ENCODE measurements around the gene CCDC86. TPM values are rescaled to one million over a fixed set of nuclear protein-coding genes. Genes with fewer than 3 reads are reported as not detected.

CCDC86 gene
- total and polyA plus RNA-seq, 10 of the 15 experiments (the other 5 are each of a cell fraction or from before 2014, with no cell fraction given), result 2.0 to 87.2 (median 38.7) TPM

DNA sequence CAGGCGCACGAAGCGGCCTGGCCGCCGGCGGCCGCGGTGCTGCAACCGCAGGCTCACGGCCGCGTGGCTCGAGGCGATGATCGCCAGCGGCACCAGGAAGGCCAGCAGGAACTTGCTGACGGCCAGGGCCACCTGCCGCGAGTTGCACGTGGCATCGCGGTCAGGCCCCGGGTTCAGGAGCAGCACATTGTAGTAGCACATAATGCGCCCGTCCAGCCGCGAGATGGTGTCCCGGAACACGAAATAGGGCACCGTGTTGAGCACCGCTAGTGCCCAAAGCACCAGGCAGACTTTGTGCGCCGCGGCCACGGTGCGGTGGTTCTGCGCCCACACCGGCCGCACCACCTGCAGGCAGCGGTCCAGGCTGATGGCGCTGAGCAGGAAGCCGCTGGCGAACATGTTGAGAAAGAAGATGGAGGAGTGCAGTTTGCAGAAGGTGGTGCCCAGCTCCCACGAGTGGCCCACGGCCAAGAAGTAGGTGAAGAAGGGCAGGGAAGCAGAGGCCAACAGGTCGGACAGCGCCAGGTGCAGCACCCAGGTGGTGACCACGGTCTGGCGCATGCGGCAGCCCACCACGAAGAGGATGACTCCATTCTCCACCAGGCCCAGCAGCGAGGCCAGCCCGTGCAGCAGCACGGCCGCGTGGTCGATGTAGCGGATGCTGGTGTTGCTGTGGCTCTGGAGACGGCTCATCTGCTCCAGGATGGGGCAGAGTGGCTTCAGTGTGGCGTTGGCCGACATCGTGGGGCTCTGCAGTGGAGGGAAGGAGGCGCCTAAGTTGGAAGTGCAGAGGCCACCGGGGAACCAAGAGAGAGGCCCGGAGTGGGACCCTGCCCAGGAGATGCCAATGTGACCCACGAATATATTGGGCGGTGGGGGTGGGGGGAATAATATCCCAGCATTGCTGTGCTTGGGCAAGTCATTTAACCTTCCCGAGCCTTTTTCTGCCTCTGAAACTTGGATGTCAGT lies 11.4 kb downstream of the CCDC86 start:
- WGBS (ENCODE audit: insufficient coverage, insufficient replicate concordance, low lambda C conversion rate, missing lambda C conversion rate), result 99% methylated on average over 67 of the region's 68 CpGs
- H3K9me3 ChIP-seq (replicated peaks; ENCODE audit: control insufficient read depth, insufficient read depth, low read length), result no peaks in the 10 kb centered on the region
- TF ChIP-seq HDAC2 (IDR thresholded peaks at IDR 0.05) (no peak), BACH1 (IDR thresholded peaks at IDR 0.05; ENCODE audit: borderline replicate concordance) (no peak), PAX8 (IDR thresholded peaks at IDR 0.05) (no peak)
- TF ChIP-seq, protein P1, sequence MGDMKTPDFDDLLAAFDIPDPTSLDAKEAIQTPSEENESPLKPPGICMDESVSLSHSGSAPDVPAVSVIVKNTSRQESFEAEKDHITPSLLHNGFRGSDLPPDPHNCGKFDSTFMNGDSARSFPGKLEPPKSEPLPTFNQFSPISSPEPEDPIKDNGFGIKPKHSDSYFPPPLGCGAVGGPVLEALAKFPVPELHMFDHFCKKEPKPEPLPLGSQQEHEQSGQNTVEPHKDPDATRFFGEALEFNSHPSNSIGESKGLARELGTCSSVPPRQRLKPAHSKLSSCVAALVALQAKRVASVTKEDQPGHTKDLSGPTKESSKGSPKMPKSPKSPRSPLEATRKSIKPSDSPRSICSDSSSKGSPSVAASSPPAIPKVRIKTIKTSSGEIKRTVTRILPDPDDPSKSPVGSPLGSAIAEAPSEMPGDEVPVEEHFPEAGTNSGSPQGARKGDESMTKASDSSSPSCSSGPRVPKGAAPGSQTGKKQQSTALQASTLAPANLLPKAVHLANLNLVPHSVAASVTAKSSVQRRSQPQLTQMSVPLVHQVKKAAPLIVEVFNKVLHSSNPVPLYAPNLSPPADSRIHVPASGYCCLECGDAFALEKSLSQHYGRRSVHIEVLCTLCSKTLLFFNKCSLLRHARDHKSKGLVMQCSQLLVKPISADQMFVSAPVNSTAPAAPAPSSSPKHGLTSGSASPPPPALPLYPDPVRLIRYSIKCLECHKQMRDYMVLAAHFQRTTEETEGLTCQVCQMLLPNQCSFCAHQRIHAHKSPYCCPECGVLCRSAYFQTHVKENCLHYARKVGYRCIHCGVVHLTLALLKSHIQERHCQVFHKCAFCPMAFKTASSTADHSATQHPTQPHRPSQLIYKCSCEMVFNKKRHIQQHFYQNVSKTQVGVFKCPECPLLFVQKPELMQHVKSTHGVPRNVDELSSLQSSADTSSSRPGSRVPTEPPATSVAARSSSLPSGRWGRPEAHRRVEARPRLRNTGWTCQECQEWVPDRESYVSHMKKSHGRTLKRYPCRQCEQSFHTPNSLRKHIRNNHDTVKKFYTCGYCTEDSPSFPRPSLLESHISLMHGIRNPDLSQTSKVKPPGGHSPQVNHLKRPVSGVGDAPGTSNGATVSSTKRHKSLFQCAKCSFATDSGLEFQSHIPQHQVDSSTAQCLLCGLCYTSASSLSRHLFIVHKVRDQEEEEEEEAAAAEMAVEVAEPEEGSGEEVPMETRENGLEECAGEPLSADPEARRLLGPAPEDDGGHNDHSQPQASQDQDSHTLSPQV (IDR thresholded peaks at IDR 0.05), result no peak
- SMC1A ChIA-PET (ENCODE audit: uncharacterized antibody, unreplicated experiment), result no interaction called here
- no peaks in the 10 kb centered on the region for H4K20me1 ChIP-seq (ENCODE audit: control insufficient read depth, insufficient read depth)
- intact Hi-C loops (cut with micrococcal nuclease; ENCODE audit: unreplicated experiment), result no loop called here
- no peaks in the 10 kb centered on the region for H3K27me3 ChIP-seq (replicated peaks in 1 of 2; ENCODE audit: control insufficient read depth in 2 of 2, insufficient read depth in 2 of 2, low read length in 1 of 2)
- POLR2A ChIA-PET, result no interaction called here
- no peaks in the 10 kb centered on the region for H3K4me1 ChIP-seq (ENCODE audit: control insufficient read depth, insufficient read depth, low read length)
- H3K9ac ChIP-seq (ENCODE audit: control insufficient read depth, insufficient read depth, low read length), result no peak overlapping the region
- H3K79me2 ChIP-seq (ENCODE audit: control insufficient read depth, insufficient read depth, low read length), result no peaks in the 10 kb centered on the region
- DNase-seq (ENCODE audit: low read depth, low spot score) (no peak), ATAC-seq (no peak), FAIRE-seq (no peak)
- BruUV-seq (replicated peaks), result no TSS peak
- no peak overlapping the region for H3K4me2 ChIP-seq (ENCODE audit: control insufficient read depth, insufficient read depth)
- H2AFZ ChIP-seq (ENCODE audit: control insufficient read depth, low read depth, low read length), result no peak overlapping the region
- CTCF ChIA-PET, result no interaction called here
- in situ Hi-C loops (cut with MboI), result no loop called here
- RAD21 ChIA-PET (ENCODE audit: unreplicated experiment), result interaction anchor here (0.6 kb wide), 1 partner anchor 22 kb away, joined by 3 read pairs; no protein-coding TSS in a partner anchor
- H3K27ac ChIP-seq (ENCODE audit: control insufficient read depth, insufficient read depth), result no peak overlapping the region
- peaks cover 6 to 22% of the 10 kb centered on the region in 2 experiments for H3K36me3 ChIP-seq (ENCODE audit: control insufficient read depth in 2 of 2, insufficient read depth in 2 of 2, low read length in 1 of 2)
- H3K4me3 ChIP-seq, result no peak overlapping the region

Measured in GM12878 (cell line).